Amniotic stem cell (primary cell): ENCODE measurements around the gene CAMTA1.
"Not testable (repeated sequence)": the region's sequence is repeated elsewhere in the genome, so short reads cannot be mapped to it uniquely, and the experiment has no call there.

Source experiments
- DNase-seq: peaks from one replicate; lab custom pipeline; 2025; lab: John Stamatoyannopoulos, UW

CAMTA1 gene, protein sequence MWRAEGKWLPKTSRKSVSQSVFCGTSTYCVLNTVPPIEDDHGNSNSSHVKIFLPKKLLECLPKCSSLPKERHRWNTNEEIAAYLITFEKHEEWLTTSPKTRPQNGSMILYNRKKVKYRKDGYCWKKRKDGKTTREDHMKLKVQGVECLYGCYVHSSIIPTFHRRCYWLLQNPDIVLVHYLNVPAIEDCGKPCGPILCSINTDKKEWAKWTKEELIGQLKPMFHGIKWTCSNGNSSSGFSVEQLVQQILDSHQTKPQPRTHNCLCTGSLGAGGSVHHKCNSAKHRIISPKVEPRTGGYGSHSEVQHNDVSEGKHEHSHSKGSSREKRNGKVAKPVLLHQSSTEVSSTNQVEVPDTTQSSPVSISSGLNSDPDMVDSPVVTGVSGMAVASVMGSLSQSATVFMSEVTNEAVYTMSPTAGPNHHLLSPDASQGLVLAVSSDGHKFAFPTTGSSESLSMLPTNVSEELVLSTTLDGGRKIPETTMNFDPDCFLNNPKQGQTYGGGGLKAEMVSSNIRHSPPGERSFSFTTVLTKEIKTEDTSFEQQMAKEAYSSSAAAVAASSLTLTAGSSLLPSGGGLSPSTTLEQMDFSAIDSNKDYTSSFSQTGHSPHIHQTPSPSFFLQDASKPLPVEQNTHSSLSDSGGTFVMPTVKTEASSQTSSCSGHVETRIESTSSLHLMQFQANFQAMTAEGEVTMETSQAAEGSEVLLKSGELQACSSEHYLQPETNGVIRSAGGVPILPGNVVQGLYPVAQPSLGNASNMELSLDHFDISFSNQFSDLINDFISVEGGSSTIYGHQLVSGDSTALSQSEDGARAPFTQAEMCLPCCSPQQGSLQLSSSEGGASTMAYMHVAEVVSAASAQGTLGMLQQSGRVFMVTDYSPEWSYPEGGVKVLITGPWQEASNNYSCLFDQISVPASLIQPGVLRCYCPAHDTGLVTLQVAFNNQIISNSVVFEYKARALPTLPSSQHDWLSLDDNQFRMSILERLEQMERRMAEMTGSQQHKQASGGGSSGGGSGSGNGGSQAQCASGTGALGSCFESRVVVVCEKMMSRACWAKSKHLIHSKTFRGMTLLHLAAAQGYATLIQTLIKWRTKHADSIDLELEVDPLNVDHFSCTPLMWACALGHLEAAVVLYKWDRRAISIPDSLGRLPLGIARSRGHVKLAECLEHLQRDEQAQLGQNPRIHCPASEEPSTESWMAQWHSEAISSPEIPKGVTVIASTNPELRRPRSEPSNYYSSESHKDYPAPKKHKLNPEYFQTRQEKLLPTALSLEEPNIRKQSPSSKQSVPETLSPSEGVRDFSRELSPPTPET (N-terminal part only)

DNA sequence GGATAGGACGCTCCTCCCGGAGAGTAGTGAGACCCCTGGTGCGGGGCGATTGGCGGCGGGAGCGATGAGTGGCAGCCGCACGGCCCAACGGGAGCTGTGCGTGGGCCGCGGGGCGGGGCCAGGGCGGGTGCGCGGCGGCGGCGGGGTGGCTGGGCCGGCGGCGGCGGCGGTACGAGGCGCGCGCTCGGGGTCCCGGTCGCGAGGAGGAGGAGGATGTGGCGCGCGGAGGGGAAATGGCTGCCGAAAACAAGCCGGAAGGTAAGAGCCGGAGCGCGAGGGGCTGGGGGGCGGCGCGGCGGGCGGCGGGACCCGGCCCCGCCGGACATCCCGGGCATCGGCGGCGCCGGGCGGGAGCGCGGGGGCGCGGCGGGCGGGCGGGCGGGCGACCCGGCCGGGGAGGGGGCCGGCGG lies at the start of gene CAMTA1:
TSS of gene CAMTA1 (plus strand) at position 137 of the 410 bp plus-strand sequence. CDS start at position 214, 77 bp downstream.
- no peak for DNase-seq

DNA sequence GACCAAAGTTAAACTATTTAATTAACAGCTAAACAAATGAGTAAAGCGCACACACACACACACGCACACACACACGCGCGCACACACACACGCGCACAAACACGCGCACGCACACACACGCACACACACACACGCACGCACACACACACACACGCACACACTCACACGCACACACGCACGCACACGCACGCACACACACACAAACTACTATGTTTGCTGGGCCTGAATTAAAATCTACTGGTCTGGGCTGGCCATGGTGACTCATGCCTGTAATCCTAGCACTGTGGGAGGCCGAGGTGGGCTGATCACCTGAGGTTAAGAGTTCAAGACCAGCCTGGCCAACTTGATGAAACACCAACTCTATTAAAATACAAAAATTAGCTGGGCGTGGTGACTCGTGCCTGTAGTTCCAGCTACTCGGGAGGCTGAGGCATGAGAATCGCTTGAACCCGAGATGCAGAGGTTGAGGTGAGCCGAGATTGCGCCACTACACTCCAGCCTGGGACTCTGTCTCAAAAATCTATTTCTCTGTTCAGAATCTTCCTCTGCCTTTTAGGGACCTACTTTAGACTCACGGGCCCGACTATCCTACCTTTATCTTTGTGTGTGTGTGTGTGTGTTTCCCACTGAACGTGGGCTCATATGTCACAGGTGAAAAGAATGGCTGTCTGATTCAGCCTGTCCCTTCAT lies 46.1 kb upstream of the CAMTA1 start:
- DNase-seq, result no peak

DNA sequence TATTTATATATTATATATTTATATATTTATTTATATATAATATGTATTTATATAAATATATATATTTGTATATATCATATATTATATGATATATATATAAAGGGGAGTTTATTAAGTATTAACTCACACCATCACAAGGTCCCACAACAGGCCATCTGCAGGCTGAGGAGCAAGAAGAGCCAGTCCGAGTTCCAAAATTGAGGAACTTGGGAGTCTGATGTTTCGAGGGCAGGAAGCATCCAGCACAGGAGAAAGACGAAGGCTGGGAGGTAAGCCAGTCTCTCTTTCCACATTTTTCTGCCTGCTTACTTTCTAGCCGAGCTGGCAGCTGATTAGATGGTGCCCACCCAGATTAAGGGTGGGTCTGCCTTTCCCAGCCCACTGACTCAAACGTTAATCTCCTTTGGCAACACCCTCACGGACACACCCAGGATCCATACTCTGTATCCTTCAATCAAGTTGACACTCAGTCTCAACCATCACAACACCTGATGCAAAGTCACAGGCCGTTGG lies 42.5 kb upstream of the CAMTA1 start:
- DNase-seq, result not testable (repeated sequence)

DNA sequence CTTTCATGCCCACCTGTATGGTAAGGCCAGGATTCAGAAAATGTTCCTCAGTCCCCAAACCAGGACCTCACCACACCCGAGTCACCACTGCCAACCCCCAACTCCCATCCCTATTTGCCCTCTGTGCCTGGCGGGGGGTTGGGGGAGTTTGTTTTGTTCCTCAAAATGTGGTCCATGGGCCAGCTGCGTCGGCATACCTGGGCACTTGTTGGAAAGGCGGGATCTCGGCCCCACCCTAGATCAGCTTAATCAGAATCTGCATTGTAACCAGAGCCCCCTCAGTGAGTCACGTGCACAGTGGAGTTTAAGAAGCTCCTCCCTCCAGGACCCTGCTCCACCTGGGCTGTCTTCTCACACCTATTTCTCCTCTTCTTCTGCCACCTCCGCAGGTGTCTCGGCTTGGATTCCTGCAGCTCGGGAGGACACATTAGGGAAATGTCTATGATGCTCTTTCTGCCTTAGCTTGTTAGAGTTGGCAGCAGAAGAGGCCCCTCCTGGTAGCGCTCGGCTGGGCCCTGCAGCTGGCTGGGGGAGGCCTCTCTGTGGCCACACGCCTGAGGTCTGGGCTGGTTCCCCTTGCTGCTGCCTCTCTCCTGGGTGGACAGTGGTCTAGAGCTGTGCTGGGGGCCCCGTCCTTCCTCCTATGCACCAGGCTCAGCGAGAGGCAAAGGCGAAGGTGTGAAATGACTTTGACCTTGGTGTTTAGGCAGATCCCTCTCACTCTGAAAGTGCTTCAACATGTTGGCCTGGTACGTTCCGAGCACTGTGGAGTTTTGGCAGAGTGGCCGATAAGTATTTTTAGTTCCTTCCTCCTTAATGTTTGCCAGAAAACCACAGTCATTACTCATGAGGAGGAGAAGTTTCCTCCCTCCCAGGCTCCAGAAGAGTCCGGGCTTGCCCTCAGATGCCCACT lies 41.8 kb upstream of the CAMTA1 start:
- DNase-seq, result peak; percentile 57

DNA sequence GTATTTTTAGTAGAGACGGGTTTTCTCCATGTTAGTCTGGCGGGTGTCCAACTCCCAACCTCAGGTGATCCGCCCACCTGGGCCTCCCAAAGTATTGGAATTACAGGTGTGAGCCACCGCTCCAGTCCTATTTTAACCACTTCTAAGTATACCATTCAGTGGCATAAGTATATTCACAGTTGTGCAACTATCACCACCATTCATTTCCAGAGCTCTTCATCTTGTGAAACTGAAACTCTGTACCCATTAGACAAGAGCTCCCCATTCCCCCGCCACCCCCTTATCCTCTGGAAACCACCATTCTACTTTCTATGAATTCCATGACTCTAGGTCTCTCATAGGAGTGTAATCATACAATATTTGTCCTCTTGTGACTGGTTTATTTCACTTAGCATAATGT lies 40.2 kb upstream of the CAMTA1 start:
- no peak for DNase-seq

DNA sequence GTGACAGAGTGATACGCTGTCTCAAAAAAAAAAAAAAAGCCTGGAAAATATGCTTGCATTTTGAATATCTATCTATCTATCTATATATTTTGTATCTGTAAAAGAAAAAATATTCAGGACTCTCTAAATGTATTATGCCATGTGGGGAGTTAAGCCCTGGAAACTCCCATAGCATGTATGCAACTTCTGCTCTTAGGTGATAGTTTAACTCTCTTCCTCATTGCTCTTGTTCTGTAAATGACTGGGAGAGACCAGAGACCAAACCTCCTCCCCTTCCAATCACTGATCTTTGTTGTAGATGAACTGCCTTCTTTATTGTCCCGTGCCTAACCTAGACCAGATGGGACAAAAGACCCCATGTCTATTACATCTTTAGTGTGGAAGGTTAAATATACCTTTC lies 37.6 kb upstream of the CAMTA1 start:
- no peak for DNase-seq

DNA sequence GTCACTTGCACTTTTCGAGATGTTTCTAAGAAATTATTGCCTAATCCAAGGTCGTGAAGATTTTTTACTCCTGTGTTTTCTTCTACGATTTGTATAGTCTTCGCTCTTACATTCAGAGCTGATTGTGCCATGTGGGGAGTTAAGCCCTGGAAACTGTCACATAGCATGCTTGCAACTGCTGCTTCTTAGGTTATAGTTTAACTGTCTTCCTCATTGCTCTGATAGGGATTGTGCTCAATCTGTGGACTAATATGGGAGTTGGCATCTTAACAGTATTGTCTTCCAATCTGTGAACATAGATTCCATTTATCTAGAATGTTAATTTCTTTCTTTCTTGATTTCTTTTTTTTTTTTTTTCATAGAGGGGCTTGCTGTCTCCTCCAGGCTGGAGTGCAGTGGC lies 34.8 kb upstream of the CAMTA1 start:
- DNase-seq, result no peak

DNA sequence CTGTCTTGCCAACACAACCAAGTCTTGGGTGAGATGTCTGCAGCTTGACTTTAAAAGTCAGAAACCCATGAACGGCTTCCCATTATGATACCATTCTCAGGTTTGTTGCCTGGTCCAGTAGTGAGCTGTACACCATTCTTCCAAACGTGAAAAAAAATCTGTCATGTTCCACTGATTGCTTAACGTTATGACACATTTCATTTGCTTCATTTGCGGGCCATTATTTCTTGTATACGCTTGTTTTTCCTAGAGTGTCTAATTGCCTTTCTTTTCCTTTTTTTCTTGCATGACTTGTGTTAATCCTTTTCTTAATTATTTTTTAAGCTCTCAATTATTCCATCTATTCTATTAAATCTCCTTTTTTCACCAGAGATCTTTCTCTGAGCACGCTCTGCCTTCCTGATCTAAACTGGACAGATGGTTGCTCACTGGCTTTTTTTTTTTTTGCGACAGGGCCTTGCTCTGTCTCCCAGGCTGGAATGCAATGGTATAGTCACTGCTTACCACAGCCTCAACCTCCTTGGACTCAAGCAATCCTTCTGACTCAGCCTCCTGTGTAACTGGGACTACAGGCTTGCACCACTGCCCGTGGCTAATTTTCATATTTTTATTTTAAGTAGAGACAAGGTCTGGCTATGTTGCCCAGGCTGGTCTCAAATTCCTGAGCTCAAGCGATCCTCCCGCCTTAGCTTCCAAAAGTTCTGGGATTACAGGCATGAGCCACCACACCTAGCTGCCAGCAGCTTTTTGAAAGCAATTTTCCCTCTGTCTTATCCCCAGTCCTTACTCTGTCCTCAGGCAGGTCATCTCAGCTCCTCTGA lies 31.7 kb upstream of the CAMTA1 start:
- DNase-seq, result no peak

DNA sequence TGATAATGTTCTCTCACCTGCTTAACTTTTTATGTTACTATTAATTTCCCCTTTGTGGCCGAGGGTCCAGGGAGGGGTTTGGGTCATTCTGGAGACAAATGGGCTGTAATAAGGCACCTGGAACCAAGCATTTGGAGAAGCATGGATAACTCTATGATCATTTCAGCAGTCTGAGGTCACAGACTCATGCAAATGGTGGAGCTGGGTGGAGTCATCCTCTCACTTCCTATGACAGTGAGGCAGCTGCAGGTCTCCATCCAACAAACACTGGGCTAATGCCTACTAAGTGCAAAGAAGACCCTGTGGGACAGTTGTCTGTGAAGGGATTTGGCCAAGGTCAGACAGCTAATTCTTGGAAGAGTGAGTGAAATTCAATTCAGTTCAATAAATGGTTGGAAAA lies 28.8 kb upstream of the CAMTA1 start:
- DNase-seq, result no peak

DNA sequence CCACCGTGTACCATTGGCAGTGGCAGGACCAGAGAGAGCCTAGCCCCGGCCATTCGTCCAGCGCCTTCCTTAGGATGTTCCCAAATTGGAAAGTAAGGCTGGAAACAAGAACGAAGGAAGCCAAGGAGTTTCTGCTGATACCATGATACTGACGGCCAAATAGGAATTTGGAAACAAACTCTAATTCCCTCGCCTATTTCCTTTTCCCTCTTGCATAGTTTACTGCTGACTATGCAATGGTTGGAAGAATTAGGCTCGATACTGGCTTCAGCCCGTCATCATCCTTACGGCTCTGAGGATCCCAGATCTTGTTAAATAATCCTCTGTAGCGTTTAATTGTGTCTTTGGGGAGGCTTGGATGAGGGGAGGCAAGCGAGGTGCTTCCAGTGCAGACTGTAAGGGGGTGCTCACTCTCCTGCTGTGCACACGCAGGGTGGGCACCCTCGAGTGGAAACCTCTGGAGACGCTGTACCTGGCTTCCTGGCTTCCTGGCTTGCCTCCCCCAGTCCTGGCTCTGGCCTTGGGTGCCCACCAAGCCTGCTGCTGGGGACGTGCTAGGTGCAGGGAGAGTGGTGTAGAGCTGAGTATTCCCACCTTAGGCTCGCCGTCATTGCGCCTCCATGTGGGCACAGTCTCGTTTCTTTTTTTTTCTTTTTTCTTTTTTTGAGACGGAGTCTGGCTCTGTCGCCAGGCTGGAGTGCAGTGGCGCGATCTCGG lies 27.4 kb upstream of the CAMTA1 start:
- DNase-seq, result no peak

DNA sequence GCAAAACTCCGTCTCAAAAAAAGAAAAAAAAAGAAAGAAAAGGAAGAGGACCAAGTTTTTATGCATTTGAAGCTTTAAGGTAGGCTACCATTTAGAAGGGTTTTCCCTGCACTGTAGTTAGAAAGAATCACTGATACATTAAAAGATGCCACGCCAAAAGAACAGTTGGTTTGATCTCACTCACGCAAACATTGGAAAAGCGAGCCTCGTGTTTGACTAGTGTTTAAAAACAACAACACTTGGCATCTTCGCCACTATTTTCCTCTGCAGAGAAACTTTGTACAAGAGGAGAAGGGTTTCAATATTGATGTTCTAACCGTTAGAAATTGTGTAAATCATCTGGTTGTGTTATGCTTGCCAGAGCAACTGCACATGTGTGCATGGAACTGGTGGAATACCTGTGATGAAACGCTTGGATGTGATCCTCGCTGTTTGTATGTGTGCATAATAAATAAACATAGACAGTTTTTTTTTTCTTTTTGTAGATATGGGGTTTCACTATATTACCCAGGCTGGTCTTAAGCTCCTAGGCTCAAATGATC lies 24.0 kb upstream of the CAMTA1 start:
- DNase-seq, result no peak

DNA sequence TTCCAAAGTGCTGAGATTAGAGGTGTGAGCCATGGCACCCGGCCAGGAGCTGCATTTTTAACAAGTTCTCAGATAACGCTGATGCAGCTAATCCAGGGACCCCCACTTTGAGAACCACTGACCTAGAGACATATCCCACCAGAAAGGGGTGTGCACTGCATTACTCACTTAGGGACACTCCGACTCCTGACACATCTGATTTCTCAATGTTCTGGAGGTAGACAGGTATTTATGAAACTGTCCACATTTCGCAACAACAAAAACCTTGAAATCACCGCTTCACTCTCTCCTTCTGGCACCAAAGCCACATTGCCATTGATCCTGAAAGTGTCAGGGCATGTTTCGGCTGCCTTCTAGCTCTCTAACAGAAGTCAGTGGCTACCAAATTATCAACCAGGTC lies 23.2 kb upstream of the CAMTA1 start:
- no peak for DNase-seq

DNA sequence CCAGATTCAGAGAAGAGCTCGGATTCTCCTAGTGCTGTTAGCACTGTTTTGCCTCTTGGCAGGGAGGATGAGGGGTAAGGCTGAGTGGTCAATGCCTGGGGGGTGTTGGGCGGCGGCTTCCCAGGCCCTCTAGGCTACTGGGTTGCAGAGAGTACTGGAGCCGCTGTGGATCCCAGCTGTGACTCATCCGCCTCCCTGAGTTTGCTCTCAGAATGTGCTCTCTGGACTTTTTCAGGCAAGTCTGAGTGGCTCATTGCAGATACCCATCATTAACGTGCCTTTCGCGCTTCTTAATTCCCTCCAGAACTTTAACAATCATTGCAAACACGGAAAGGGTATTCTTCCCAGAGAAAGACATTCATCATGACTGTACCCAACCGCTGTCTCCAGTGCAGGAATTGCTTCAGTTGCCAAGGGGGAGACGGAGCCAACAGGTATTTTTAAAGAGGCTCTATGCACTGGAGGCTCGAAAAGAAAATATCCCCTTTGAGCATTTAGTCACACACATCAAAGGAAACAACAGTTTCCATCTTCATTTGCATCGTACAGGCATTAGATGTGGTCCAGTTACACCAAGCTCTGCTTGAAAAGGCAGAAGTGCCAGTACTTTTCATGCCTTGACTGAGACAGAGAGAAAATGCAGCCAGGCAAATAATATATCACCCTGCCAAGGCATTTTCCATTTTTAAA lies 14.4 kb upstream of the CAMTA1 start:
- DNase-seq, result no peak

DNA sequence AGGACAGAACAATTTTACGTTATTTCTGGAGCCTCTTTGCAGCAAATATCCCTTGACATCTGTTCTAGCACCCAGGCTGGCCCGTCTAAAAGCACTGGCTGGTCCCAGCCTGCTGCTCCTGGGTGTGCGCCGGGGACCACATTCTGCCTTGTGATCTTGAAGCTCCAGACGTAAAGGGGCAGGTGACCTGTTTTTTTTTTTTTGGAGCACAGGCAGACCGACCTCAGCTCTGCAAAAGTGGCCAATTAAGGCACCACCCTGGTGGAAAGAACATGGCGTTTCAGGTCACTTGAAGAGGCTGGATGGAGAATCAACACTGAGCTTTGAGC lies 13.8 kb upstream of the CAMTA1 start:
- DNase-seq, result no peak

DNA sequence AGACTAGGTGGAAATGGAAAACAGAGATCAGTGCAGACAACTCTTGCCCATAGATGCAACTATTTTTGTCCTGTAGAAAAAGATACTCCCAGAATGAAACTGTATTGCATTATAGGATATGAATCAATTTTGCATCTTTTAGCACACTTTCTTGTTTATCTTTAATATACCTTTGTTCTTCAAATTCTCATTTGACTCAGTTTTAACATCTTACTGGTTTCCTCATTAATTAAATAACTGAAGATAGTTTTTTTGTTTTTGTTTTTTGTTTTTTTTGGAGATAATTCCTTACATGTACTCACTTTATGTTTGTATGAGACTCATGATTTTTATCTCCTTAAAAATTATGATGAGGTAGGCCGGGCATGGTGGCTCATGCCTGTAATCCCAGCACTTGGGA lies 10.9 kb upstream of the CAMTA1 start:
- DNase-seq, result no peak

DNA sequence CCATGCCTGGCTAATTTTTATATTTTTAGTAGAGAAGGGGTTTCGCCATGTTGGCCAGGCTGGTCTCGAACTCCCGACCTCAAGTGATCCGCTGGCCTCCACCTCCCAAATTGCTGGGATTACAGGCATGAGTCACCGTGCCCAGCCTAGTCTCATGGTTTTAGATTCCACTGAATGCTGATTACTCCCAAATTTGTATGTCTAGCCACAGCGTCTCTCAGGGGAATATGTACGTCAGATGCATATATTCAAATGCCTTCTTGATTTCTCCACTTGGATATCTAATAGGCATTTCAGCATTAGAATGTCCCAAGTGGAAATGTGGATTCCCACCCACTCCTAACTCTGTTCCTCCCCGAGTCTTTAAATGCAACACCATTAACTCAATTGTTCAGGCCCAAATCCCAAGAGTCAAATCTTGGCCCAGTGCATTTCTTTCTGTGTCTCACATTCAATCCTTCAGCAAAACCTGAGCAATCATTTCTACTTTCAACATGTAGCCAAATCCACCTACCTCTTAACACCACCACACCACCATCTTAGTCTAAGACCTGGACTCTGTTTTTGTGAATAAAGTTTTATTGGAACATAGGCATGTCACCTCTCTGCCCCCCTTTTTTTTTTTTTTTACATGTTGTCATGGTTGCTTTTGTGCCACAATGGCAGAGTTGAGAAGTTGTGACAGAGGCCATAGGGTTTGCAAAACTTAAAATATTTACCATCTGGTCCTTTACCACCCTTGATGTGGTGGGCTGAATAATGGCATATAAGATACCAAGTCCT lies 9.8 kb upstream of the CAMTA1 start:
- DNase-seq, result no peak

DNA sequence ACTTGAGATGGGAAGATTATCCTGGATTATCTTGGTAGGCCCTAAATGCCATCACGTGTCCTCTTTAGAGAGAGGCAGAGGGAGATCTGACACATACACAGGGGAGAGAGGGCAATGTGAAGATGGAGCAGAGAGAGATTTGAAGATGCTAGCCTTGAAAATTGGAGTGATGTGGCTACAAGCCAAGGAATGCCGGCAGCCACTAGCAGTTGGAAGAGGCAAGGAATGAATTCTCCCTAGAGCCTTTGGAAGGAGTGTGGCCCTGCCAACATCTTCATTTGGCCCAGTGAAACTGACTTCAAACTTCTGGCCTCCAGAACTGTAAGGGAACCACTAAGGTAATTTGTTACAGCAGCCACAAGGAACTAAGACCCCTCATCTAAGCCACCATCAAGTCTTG lies 8.9 kb upstream of the CAMTA1 start:
- no peak for DNase-seq
